H9 (cell line): Measurements from ENCODE around the gene HIBCH. TPM values are rescaled to one million over a fixed set of nuclear protein-coding genes. Genes with fewer than 3 reads are reported as not detected.

Source experiments
- DNase-seq: peaks from one replicate; pipeline ENCODE4 v3.0.0-alpha.2; 2017
- H2AFZ ChIP-seq: one replicate; pipeline ENCODE4 v1.6.1; 2013; ENCODE audit warnings: mild to moderate bottlenecking, low read length, control low read depth, moderate library complexity
- H2AK5ac ChIP-seq: 2 replicates; pipeline ENCODE4 v1.6.1; 2013; ENCODE audit warnings: low read length, control low read depth, mixed read lengths; ENCODE audit not compliant: insufficient read length
- H2BK120ac ChIP-seq: one replicate; pipeline ENCODE4 v1.6.1; 2013; ENCODE audit warnings: low read depth, mild to moderate bottlenecking, low read length, control low read depth, inconsistent platforms; ENCODE audit not compliant: poor library complexity, severe bottlenecking
- H2BK12ac ChIP-seq: 2 replicates; pipeline ENCODE4 v1.6.1; 2013; ENCODE audit warnings: low read length, control low read depth, mixed read lengths, low read depth; ENCODE audit not compliant: insufficient read length
- H2BK15ac ChIP-seq: 2 replicates; pipeline ENCODE4 v1.6.1; 2013; ENCODE audit warnings: low read depth, low read length, control low read depth
- H2BK20ac ChIP-seq: one replicate; pipeline ENCODE4 v1.6.1; 2013; ENCODE audit warnings: low read depth, mild to moderate bottlenecking, low read length, control low read depth, inconsistent platforms; ENCODE audit not compliant: poor library complexity, severe bottlenecking
- H2BK5ac ChIP-seq: 2 replicates; pipeline ENCODE4 v1.6.1; 2013; ENCODE audit warnings: low read length, control low read depth, mixed read lengths; ENCODE audit not compliant: insufficient read length
- H3K14ac ChIP-seq: 2 replicates; pipeline ENCODE4 v1.6.1; 2013; ENCODE audit warnings: low read length, control low read depth; ENCODE audit not compliant: insufficient read depth
- H3K18ac ChIP-seq: 2 replicates; pipeline ENCODE4 v1.6.1; 2013; ENCODE audit warnings: low read depth, mild to moderate bottlenecking, mixed read lengths, low read length, control low read depth; ENCODE audit not compliant: insufficient read length
- H3K23ac ChIP-seq: 2 replicates; pipeline ENCODE4 v1.6.1; 2013; ENCODE audit warnings: low read length, control low read depth, mixed read lengths, low read depth; ENCODE audit not compliant: insufficient read length
- H3K23me2 ChIP-seq: 2 replicates; pipeline ENCODE4 v1.6.1; 2013; ENCODE audit warnings: low read depth, mild to moderate bottlenecking, mixed read lengths, low read length, control low read depth; ENCODE audit not compliant: insufficient read length, poor library complexity, severe bottlenecking
- H3K27ac ChIP-seq: 2 replicates; pipeline ENCODE4 v1.5.1; 2013; ENCODE audit warnings: low read length, control low read depth, mixed read lengths, low read depth; ENCODE audit not compliant: insufficient read length
- H3K27me3 ChIP-seq: 2 replicates; pipeline ENCODE4 v1.6.1; 2013; ENCODE audit warnings: low read length, control low read depth, inconsistent platforms; ENCODE audit not compliant: insufficient read depth
- H3K4ac ChIP-seq: 2 replicates; pipeline ENCODE4 v1.6.1; 2013; ENCODE audit warnings: low read depth, mild to moderate bottlenecking, control low read depth, inconsistent platforms, low read length, moderate library complexity
- H3K4me1 ChIP-seq: 2 replicates; pipeline ENCODE4 v1.6.1; 2013; ENCODE audit warnings: low read length, control low read depth, inconsistent platforms; ENCODE audit not compliant: insufficient read depth
- H3K4me2 ChIP-seq: 2 replicates; pipeline ENCODE4 v1.6.1; 2013; ENCODE audit warnings: low read length, control low read depth, mixed read lengths; ENCODE audit not compliant: insufficient read length, insufficient read depth
- H3K56ac ChIP-seq: 2 replicates; pipeline ENCODE4 v1.6.1; 2013; ENCODE audit warnings: low read depth, mild to moderate bottlenecking, mixed read lengths, low read length, control low read depth; ENCODE audit not compliant: insufficient read length
- H3K79me1 ChIP-seq: 2 replicates; pipeline ENCODE4 v1.6.1; 2013; ENCODE audit warnings: low read depth, mild to moderate bottlenecking, moderate library complexity, low read length, control low read depth, inconsistent platforms; ENCODE audit not compliant: insufficient read depth, poor library complexity, severe bottlenecking
- H3K79me2 ChIP-seq: 2 replicates; pipeline ENCODE4 v1.6.1; 2013; ENCODE audit warnings: low read length, control low read depth, inconsistent platforms; ENCODE audit not compliant: insufficient read depth
- H3K9ac ChIP-seq: 2 replicates; pipeline ENCODE4 v1.6.1; 2013; ENCODE audit warnings: low read length, control low read depth, mixed read lengths; ENCODE audit not compliant: insufficient read length; ENCODE audit errors: extremely low read depth
- H3K9me3 ChIP-seq: one replicate; pipeline ENCODE4 v1.6.1; 2013; ENCODE audit warnings: low read depth, low read length, inconsistent platforms; ENCODE audit not compliant: control insufficient read depth
- H3T11ph ChIP-seq: one replicate; pipeline ENCODE4 v1.6.1; 2013; ENCODE audit warnings: mild to moderate bottlenecking, low read length, control low read depth, inconsistent platforms
- H4K20me1 ChIP-seq: one replicate; pipeline ENCODE4 v1.6.1; 2013; ENCODE audit not compliant: control insufficient read depth, insufficient read length, insufficient read depth
- H4K5ac ChIP-seq: 2 replicates; pipeline ENCODE4 v1.6.1; 2013; ENCODE audit warnings: low read depth, mild to moderate bottlenecking, mixed read lengths, low read length, control low read depth; ENCODE audit not compliant: insufficient read length
- H4K8ac ChIP-seq: replicated peaks from 2 replicates; pipeline ENCODE4 v1.6.1; 2013; ENCODE audit warnings: low read length, control low read depth, mixed read lengths, low read depth; ENCODE audit not compliant: insufficient read length
- H4K91ac ChIP-seq: 2 replicates; pipeline ENCODE4 v1.6.1; 2013; ENCODE audit warnings: low read depth, mild to moderate bottlenecking, moderate library complexity, mixed read lengths, low read length, control low read depth; ENCODE audit not compliant: insufficient read length
- H3K27ac Mint-ChIP-seq, 3 experiments: 2 replicates in 2 of 3; 3 replicates in 1 of 3; pipeline ENCODE4 v1.8.0; 2020 to 2021; ENCODE audit warnings: mixed read lengths in 3 of 3, mild to moderate bottlenecking in 1 of 3, moderate library complexity in 1 of 3
- H3K27me3 Mint-ChIP-seq: 2 replicates; pipeline ENCODE4 v1.8.0; 2021; ENCODE audit warnings: low read depth, mild to moderate bottlenecking, moderate library complexity, mixed read lengths
- H3K36me3 Mint-ChIP-seq, 3 experiments: 2 replicates in 2 of 3; 3 replicates in 1 of 3; pipeline ENCODE4 v1.8.0; 2020 to 2021; ENCODE audit warnings: low read depth in 3 of 3, mixed read lengths in 3 of 3; ENCODE audit not compliant: insufficient read depth in 1 of 3
- H3K4me1 Mint-ChIP-seq, 2 experiments: 2 replicates each; pipeline ENCODE4 v1.8.0; 2020; ENCODE audit warnings: mixed read lengths in 2 of 2
- H3K4me3 Mint-ChIP-seq, 2 experiments: 2 replicates in 1 of 2; 3 replicates in 1 of 2; pipeline ENCODE4 v1.8.0; 2020 to 2021; ENCODE audit warnings: mild to moderate bottlenecking in 2 of 2, mixed read lengths in 2 of 2, moderate library complexity in 1 of 2
- H3K9me3 Mint-ChIP-seq, 2 experiments: 2 replicates in 1 of 2; 3 replicates in 1 of 2; pipeline ENCODE4 v1.8.0; 2020; ENCODE audit warnings: mild to moderate bottlenecking in 2 of 2, mixed read lengths in 2 of 2, moderate library complexity in 1 of 2
- CTCF ChIP-seq: fragments of 200-600 bp; sonication (generic); conservative IDR thresholded peaks from 3 replicates; pipeline ENCODE4 v1.8.0; 2021; ENCODE audit warnings: antibody characterized with exemption, mild to moderate bottlenecking
- WGBS: extraction: QIAGEN DNeasy Blood & Tissue Kit; methylation state at CpG from one replicate; pipeline ENCODE4 v1.1.7; 2013; ENCODE audit warnings: missing lambda C conversion rate, low lambda C conversion rate, mixed read lengths; ENCODE audit not compliant: insufficient read length; ENCODE audit errors: extremely low coverage; 5-methylcytosine and 5-hydroxymethylcytosine counted together
- total RNA-seq: library from RNA; stranded (reverse); gene quantifications from 2 replicates; pipeline ENCODE4 v1.2.1, GENCODE V29; 2021

The HIBCH gene
- total RNA-seq, 1 experiment from 2014 or later: 28.0 TPM

DNA sequence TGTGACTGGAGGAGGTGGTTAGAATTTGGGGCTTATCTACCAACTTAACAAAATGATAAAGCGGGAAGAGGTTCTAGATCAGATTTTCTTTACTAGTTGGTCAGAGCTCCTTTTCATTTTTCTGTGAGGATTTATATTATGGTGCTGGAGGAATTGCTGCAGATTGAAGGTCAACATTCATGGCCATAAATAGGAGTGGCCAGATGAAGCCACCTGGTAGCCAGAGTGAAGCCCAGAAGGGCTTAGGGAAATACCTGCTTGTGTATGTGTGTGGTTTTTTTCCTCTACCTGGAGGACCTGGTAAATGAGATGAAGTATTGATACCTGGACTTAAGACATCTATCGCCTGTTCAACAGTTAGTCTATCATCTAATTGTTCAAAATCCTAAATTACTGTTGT is 134.2 kb downstream of the HIBCH start:
- Histone ChIP-seq H3K4me2 (no peak overlapping the region), H3K4me1 (no peaks in the 10 kb centered on the region), H3K27ac (no peak overlapping the region), H2BK5ac (no peak overlapping the region), H3K14ac (no peak overlapping the region), H2AFZ (no peak overlapping the region), H2AK5ac (no peak overlapping the region), H3K9me3 (no peaks in the 10 kb centered on the region), H3K23ac (no peak overlapping the region), H3K23me2 (no peaks in the 10 kb centered on the region), H3K79me2 (no peaks in the 10 kb centered on the region), H3K27me3 (no peaks in the 10 kb centered on the region; the same call in 1 of the 2 replicates), H2BK12ac (no peak overlapping the region), H3K4ac (no peak overlapping the region), H4K91ac (no peak overlapping the region), H3T11ph (no peak overlapping the region), H2BK120ac (no peak overlapping the region), H3K56ac (no peak overlapping the region), H3K18ac (no peak overlapping the region), H2BK15ac (no peak overlapping the region), H4K8ac (no peak overlapping the region), H3K79me1 (no peaks in the 10 kb centered on the region), H3K9ac (no peak overlapping the region), H4K20me1 (no peaks in the 10 kb centered on the region), H2BK20ac (no peak overlapping the region), H4K5ac (no peak overlapping the region)
- no peak for TF ChIP-seq CTCF
- H3K36me3 Mint-ChIP-seq: no peaks in the 10 kb centered on the region
- peaks cover 0 to 4% of the 10 kb centered on the region in 2 experiments; a peak in 1 of 4 replicates for H3K4me1 Mint-ChIP-seq
- no peaks in the 10 kb centered on the region for H3K9me3 Mint-ChIP-seq
- no peak overlapping the region for H3K27ac Mint-ChIP-seq
- DNase-seq: no peak
- no CpG with 5 or more reads among the region's 2 CpGs for WGBS
- peaks cover 10% of the 10 kb centered on the region for H3K27me3 Mint-ChIP-seq
- no peak overlapping the region for H3K4me3 Mint-ChIP-seq
